GM18951 (cell line): ENCODE results near the gene ZNF714.
"Not testable (repeated sequence)": the region's sequence is repeated elsewhere in the genome, so short reads cannot be mapped to it uniquely, and the experiment has no call there.

Experiments
- POLR2A ChIP-seq: IDR thresholded peaks from 4 replicates; pipeline ENCODE4 v1.6.1; 2011; ENCODE audit warnings: mild to moderate bottlenecking; ENCODE audit not compliant: insufficient read length, insufficient read depth; ENCODE audit errors: extremely low read depth
- in situ Hi-C: fragments of 300-500 bp; cut with MboI; formaldehyde crosslinking; loops from one replicate; pipeline ENCODE4 v1.12.0; 2022; ENCODE audit warnings: low sequenced_read_pairs, mixed read lengths, inconsistent platforms; ENCODE audit not compliant: unreplicated experiment

Gene ZNF714

DNA sequence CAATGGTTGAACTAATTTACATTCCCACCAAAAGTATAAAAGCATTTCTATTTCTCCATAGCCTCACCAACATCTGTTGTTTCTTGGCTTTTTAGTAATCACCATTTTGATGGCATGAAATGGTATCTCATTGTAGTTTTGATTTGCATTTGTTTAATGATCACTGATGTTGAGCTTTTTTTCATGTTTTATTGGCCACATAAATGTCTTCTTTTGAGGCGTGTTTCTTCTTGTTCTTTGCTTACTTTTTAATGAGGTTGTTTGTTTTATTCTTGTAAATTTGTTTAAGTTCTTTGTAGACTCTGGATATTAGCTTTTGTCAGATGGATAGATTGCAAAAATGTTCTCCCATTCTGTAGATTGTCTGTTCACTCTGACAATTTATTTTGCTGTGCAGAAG lies 28.2 kb downstream of the ZNF714 start:
- no peak for TF ChIP-seq POLR2A
- in situ Hi-C loops = no loop called here

DNA sequence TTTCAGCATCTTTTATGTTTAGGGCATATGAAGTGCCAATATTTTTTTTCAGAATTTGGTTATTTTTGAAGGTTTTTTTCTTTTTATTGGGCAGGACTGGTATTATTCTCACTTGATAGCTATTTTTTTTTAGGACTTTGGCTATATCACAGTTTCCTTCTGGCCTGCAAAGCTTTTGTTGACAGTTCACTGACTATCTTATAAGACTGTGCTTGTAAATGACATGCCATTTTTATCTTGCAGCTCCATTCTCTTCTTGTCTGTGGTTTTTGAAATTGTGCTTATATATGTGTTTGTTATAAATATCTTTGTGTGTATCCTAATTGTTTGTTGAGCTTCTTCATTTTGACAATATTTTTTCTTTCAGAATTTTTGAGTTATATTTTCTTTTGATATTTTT lies 33.4 kb downstream of the ZNF714 start:
- no peak for TF ChIP-seq POLR2A
- in situ Hi-C loops = no loop called here

DNA sequence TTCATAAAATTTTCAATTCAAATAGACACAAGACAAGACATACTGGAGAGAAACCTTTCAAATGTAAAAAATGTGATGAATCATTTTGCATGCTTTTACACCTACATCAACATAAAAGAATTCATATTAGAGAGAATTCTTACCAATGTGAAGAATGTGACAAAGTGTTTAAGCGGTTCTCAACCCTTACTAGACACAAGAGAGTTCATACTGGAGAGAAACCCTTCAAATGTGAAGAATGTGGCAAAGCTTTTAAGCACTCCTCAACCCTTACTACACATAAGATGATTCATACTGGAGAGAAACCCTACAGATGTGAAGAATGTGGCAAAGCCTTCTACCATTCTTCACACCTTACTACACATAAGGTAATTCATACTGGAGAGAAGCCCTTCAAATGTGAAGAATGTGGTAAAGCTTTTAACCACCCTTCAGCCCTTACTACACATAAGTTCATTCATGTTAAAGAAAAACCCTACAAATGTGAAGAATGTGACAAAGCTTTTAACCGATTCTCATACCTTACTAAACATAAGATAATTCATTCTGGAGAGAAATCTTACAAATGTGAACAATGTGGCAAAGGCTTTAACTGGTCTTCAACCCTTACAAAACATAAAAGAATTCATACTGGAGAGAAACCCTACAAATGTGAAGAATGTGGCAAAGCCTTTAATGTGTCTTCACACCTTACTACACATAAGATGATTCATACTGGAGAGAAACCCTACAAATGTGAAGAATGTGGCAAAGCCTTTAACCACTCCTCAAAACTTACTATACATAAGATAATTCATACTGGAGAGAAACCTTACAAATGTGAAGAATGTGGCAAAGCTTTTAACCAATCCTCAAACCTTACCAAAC lies 35.3 kb downstream of the ZNF714 start:
- no peak for TF ChIP-seq POLR2A
- in situ Hi-C loops = no loop called here

DNA sequence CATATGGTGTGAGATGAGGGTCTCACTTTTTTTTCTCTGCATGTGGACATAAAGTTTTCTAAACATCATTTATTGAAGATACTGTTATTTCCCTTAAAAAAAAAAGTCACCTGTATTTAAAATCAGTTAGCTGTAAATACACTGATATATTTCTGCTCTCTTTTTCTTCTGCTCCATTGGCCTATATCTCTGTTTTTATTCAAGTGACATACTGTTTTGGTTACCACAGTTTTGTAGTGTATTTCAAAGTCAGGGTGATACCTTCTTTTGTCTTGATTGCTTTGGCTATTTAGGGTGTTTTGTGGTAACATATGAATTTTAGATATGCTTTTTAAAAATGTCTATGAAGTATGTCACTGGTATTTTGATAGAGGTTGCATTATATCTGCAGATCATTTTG lies 44.1 kb downstream of the ZNF714 start:
- TF ChIP-seq POLR2A = no peak
- in situ Hi-C loops = no loop called here

DNA sequence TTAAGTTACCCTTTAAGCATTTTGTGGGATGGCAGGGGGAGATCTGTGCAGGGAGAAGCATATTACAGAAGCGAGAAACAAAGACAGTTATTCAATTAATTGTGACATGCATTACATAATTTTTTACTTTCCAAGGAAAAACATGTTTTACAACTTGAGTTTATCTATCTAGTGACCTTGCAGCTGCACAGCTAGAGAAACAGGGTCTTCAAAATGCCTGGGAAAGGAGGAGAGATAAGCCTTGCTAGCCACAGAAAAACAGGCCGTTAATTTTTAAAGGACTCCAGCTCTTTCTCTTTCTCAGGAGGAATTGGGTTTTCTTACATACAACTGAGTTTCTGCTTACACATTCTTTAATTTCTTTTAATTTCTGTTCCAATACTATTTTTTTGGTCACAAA lies 45.0 kb downstream of the ZNF714 start:
- no peak for TF ChIP-seq POLR2A
- in situ Hi-C loops = no loop called here

DNA sequence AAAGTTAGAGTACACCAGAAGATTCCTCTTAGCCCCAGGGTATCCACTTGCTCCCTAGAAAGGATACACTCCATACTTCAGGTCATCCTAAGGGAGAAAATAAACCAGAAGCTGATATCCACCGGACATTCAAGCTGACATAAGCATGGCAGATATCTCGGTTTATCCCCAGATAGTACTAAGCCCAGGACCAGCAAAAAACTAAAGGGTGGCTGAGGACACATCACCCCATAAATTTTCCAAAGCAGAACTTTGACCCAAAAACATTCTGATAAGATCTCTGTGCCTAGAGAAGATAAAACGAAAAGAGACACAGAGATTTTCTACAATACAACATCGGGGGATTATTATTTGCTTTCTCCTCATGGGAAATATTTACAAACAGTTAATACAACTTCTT lies 45.9 kb downstream of the ZNF714 start:
- no peak for TF ChIP-seq POLR2A
- in situ Hi-C loops = no loop called here

DNA sequence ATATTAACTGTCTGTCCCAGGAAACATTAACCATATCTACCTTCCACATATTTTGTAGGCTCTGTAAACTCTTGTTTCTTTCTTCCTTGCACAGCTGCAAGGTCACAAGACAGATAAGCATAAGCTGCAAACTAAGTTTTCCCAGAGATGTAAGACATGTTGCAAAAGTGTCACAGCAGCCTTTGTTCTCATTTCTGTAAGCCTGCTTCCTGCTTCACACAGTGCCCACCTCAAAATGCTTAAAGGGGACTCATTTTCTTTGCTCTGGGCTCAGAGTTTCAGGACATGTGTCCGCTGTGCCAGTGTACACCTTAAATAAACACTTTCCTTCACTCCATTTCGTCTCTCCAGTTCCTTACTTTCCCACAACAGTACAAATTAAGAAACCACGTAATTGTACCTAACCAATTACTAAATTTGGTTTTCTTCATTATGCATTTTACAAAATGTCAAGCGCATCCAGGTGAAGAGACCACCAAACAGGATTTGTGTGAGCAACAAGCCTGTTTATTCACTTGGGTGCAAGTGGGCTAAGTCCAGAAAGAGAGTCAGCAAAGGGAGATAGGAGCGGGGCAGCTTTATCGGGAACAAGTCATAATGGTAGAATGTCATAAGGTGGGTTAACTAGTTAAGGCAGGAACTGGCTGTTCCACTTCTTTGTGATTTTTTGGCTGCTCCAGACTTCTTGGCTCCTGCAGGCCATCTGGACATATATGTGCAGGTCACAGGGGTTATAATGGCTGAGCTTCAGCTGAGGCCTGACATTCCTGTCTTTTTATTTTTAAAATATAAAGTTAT lies 47.1 kb downstream of the ZNF714 start:
- in situ Hi-C loops = no loop called here
- no peak for TF ChIP-seq POLR2A

DNA sequence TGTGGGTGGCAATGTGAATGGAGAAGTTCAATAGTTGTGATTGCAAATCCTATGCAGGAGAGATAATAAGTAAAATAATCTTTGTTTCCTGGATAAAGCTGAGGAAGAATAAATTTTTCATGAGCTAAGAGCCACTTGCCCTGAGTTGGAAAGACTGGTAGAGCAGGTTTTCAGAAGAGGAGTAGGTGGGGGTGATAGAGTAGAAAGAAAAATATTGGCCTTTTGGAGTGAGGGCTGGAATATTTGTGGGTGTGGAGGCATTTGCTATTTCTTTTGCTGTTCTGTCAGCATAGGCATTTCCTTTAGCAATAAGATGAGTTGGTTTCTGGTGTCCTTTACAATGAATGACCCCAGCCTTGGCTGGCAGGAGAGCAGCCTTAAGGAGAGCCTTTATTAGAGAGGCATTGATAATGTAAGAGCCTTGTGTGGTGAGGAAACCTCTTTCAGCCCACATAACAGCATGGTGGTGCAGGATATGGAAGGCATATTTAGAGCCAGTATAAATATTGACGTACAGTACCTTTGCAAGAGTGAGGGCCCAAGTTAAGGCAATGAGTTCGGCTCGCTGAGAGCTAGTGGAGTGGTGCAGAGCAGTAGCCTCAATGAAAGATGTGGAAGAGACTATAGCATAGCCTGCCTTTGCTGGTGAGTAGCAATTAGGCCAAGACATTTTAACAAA lies 48.2 kb downstream of the ZNF714 start:
- no peak for TF ChIP-seq POLR2A

DNA sequence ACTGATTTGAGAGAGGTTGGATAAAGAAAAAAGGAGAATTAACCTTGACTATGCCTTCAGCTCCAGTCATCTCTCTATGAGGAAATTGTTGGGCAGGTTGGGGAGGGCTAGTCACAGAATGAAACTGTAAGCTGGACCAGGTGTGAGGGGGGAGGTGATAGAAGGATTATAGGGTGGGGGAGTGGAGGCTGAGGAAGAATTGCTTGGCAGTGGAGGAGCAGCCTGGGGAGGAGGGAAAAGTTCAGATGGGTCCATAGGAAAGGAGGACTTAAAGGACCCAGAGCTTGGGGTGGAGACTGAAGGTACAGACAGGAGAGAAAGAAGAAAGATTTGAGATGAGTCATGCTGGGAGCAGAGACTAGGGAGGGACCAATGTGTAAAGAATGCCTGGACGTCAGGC lies 51.6 kb downstream of the ZNF714 start:
- in situ Hi-C loops = no loop called here
- no peak for TF ChIP-seq POLR2A

More for the DNA sequence above, 48.2 kb downstream of the ZNF714 start:
- in situ Hi-C loops = no loop called here

DNA sequence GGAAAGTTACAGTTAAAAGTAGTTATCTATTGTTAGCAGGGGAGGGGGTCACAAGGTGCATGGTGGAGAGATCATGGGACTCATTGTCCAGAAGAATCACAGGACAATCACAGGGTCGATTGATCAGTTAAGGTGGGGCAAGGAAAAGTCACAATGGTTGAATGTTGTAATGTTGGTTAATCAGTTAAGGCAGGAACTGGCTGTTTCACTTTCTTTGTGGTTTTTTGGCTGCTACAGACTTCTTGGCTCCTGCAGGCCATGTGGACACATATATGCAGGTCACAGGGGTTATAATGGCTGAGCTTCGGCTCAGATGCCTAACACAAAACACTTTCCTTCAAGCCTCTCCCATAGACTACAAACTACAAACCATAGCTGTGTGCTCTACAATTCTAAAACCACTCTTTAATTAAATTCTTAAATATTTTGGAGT lies 52.9 kb downstream of the ZNF714 start:
- TF ChIP-seq POLR2A = no peak
- in situ Hi-C loops = no loop called here

DNA sequence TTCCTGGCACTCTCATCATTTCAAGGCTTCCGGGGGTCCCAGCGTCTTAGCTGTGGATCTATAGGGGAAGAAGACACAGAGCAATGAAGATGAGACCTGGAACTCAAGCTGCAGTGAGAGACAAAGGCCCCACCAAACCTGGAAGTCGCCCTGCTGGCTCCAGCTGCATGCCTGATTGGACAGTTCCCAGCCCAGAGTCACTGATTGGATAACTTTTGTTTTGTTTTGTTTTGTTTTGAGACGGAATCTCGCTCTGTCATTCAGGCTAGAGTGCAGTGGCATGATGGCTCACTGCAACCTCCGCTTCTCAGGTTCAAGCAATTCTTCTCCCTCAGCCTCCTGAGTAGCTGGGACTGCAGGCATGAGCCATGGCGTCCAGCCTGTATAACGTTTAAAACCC lies 53.4 kb downstream of the ZNF714 start:
- TF ChIP-seq POLR2A = no peak
- in situ Hi-C loops = no loop called here

DNA sequence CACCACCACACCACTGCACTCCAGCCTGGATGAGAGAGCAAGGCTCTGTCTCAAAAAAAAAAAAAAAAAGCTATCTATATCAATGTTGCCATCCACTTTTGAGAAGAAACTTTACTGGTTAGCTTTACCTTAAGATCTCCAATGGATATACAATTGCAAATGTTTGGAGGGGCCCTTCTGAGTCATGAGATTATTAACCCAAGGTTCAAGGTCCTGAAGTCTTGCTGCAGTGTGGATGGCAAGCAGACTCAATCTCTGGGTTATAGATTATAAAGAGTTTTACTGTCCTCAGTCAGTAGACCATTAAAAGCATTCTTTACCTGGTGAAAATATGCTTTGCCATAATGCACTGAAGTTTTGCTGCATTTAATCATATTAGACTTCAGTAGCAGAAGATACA lies 56.1 kb downstream of the ZNF714 start:
- in situ Hi-C loops = no loop called here
- no peak for TF ChIP-seq POLR2A

DNA sequence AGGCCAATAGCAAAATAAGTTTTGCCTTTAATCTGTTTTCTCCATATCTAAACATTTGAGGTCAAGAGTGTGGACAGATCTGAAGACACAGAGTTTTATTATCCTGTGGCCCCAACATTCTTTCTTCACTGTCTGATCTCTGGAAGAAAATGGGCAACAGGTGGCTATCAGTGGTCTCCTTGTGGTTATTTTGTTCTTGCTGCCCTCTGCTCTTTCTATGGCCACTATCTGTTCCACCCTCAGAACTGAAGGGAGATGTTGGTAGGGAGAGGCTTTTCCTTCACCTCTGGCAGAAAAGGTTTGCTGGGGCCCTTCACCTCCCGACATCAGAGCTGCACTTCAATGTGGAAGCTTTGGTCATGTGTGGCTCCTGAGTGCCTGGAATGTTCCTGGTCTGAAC lies 59.0 kb downstream of the ZNF714 start:
- in situ Hi-C loops = not testable (repeated sequence)
